Mucosa of descending colon (tissue), 3 donors: ENCODE results near the gene LTB4R2. TPM values are rescaled to one million over a fixed set of nuclear protein-coding genes. Genes with fewer than 3 reads are reported as not detected.

Source experiments
- ATAC-seq: fragments of 200-7000 bp; cut with Tn5 transposase; one replicate; pipeline ENCODE4 v1.9.1; 2020; ENCODE audit warnings: mild to moderate bottlenecking, moderate library complexity
- DNase-seq, 3 donors: peaks; one replicate each; pipeline ENCODE4 v3.0.0-alpha.2; 2020
- H3K36me3 ChIP-seq: fragments of 200-600 bp; one replicate; pipeline ENCODE4 v1.8.0; 2021; ENCODE audit warnings: low read depth, mild to moderate bottlenecking
- H3K4me1 ChIP-seq: fragments of 200-600 bp; one replicate; pipeline ENCODE4 v1.8.0; 2021; ENCODE audit warnings: low read depth, mild to moderate bottlenecking
- H3K4me3 ChIP-seq: fragments of 200-600 bp; one replicate; pipeline ENCODE4 v1.8.0; 2021; ENCODE audit warnings: mild to moderate bottlenecking
- H3K9me3 ChIP-seq: fragments of 200-600 bp; one replicate; pipeline ENCODE4 v1.8.0; 2021; ENCODE audit warnings: mild to moderate bottlenecking
- CTCF ChIP-seq: fragments of 200-600 bp; IDR thresholded peaks from one replicate; pipeline ENCODE4 v1.8.0; 2022; ENCODE audit warnings: antibody characterized with exemption, mild to moderate bottlenecking
- intact Hi-C, 2 donors: fragments of 100-400 bp; cut with DNase I in 1 of 2; cut with micrococcal nuclease in 1 of 2; formaldehyde crosslinking; loops; one replicate each; pipeline versions ENCODE4 v1.11.0 to v1.11.1; 2022; cut with DNase I, micrococcal nuclease
- total RNA-seq, 3 donors: library from RNA; stranded (reverse); fragmentation: NEBNext Ultra II Directional in 2 of 3; extraction: Animal tissue kit (Norgen Biotek cat#: 25700) in 2 of 3; gene quantifications; one replicate each; pipeline versions ENCODE4 v1.2.1 to v1.2.4, GENCODE V29; 2021 to 2023
- donor health status: DM: no; HTN: no; CAD: no; lungs with moderate emphysema.
- donor health status: DM: no; HTN: no; CAD: no.
- donor health status: DM: no; HTN: yes; CAD: no.

LTB4R2 gene
- total RNA-seq, 3 donors from 2014 or later = 3.7 to 6.3 (median 5.0) TPM

GRCh38 chr14:24339284-24340151 is 29.6 kb downstream of the LTB4R2 start, which contains the start of gene RIPK3:
RIPK3 (minus strand) TSS chr14:24339991; CDS start chr14:24339826, 165 bp downstream.
- no peaks in the 10 kb centered on the region for H3K36me3 ChIP-seq
- H3K4me3 ChIP-seq = peak within 1 kb of the TSS; percentile 36
- H3K4me1 ChIP-seq = peaks cover 21% of the 10 kb centered on the region
- ATAC-seq (peak; percentile 93), DNase-seq (peak; percentile 89 to 93 (median 91))
- no peak for TF ChIP-seq CTCF
- intact Hi-C loops = no loop called here
- no peaks in the 10 kb centered on the region for H3K9me3 ChIP-seq

GRCh38 chr14:24340606-24341005 is 30.7 kb downstream of the LTB4R2 start:
- TF ChIP-seq CTCF = no peak
- H3K4me3 ChIP-seq = no peak overlapping the region
- no peaks in the 10 kb centered on the region for H3K9me3 ChIP-seq
- H3K4me1 ChIP-seq = peaks cover 12% of the 10 kb centered on the region
- no peaks in the 10 kb centered on the region for H3K36me3 ChIP-seq
- ATAC-seq (no peak), DNase-seq (no peak)
- intact Hi-C loops = no loop called here

- Histone ChIP-seq H3K4me1 (peaks cover 12% of the 10 kb centered on the region), H3K4me3 (no peak overlapping the region), H3K9me3 (no peaks in the 10 kb centered on the region), H3K36me3 (no peaks in the 10 kb centered on the region)
- DNase-seq (no peak), ATAC-seq (no peak)
- intact Hi-C loops = no loop called here
- TF ChIP-seq CTCF = no peak
Measured at GRCh38 chr14:24342889-24343288, 32.9 kb downstream of the LTB4R2 start.

- Histone ChIP-seq H3K36me3 (no peaks in the 10 kb centered on the region), H3K4me1 (peaks cover 2% of the 10 kb centered on the region), H3K9me3 (no peaks in the 10 kb centered on the region), H3K4me3 (no peak overlapping the region)
- intact Hi-C loops = no loop called here
- no peak for TF ChIP-seq CTCF
- peak in 1 of 3 donors; percentile 58 for DNase-seq
- peak; percentile 38 for ATAC-seq
Measured at GRCh38 chr14:24343795-24344660, 34.1 kb downstream of the LTB4R2 start.

- Histone ChIP-seq H3K4me3 (no peak overlapping the region), H3K4me1 (no peaks in the 10 kb centered on the region), H3K9me3 (no peaks in the 10 kb centered on the region), H3K36me3 (no peaks in the 10 kb centered on the region)
- ATAC-seq = peak; percentile 16
- DNase-seq = no peak
- intact Hi-C loops = no loop called here
- no peak for TF ChIP-seq CTCF
Measured at GRCh38 chr14:24347134-24347533, 37.2 kb downstream of the LTB4R2 start.
